GM12878 (cell line): ENCODE measurements around the gene CPEB3. TPM values are rescaled to one million over a fixed set of nuclear protein-coding genes. Genes with fewer than 3 reads are reported as not detected.

Experiments used
- ATAC-seq: fragments of 200-7000 bp; cut with Tn5 transposase; 3 replicates; pipeline ENCODE4 v1.9.1; 2020; ENCODE audit warnings: mild to moderate bottlenecking, moderate library complexity
- BruUV-seq: library from RNA; stranded (reverse); fragments of 400-500 nt; replicated peaks from 2 replicates; lab custom pipeline; 2021; lab: Mats Ljungman, UMichigan
- CTCF ChIA-PET: fragments of 300-600 bp; sonication (Branson Sonifier 250); formaldehyde crosslinking; extraction: SDS; loops from one replicate; lab custom pipeline; 2021; ENCODE audit warnings: inconsistent platforms; lab: Yijun Ruan, JAX
- POLR2A ChIA-PET: fragments of 350-600 bp; formaldehyde crosslinking; extraction: SDS; loops from one replicate; lab custom pipeline; 2021; ENCODE audit warnings: inconsistent platforms; lab: Charles Lee
- RAD21 ChIA-PET: fragments of 300-600 bp; sonication (Branson Sonifier 250); formaldehyde crosslinking; loops from one replicate; lab custom pipeline; 2023; ENCODE audit warnings: antibody characterized with exemption; ENCODE audit not compliant: unreplicated experiment; lab: Charles Lee
- SMC1A ChIA-PET: fragments of 300-600 bp; sonication (Branson Sonifier 250); formaldehyde crosslinking; loops from one replicate; lab custom pipeline; 2023; ENCODE audit not compliant: unreplicated experiment, uncharacterized antibody; lab: Charles Lee
- DNase-seq: peaks from one replicate; pipeline ENCODE4 v3.0.0-alpha.2; 2011; ENCODE audit warnings: low read depth, low spot score
- FAIRE-seq: peaks from 3 replicates; lab custom pipeline; 2011; peaks lifted over from hg19 to GRCh38; lab: Jason Lieb, UNC
- H2AFZ ChIP-seq: 2 replicates; pipeline ENCODE4 v1.6.0; 2011; ENCODE audit warnings: low read depth, low read length, control low read depth; ENCODE audit not compliant: control insufficient read depth
- H3K27ac ChIP-seq: 2 replicates; pipeline ENCODE4 v1.5.1; 2011; ENCODE audit warnings: control low read depth; ENCODE audit not compliant: control insufficient read depth, insufficient read depth
- H3K27me3 ChIP-seq, 2 experiments: replicated peaks in 1 of 2; 2 replicates each; pipeline versions ENCODE4 v1.6.0 to v1.6.1; 2011; ENCODE audit warnings: low read length in 1 of 2; ENCODE audit not compliant: control insufficient read depth in 2 of 2, insufficient read depth in 2 of 2
- H3K36me3 ChIP-seq, 2 experiments: 2 replicates each; pipeline ENCODE4 v1.5.1; 2011; ENCODE audit warnings: low read length in 1 of 2; ENCODE audit not compliant: control insufficient read depth in 2 of 2, insufficient read depth in 2 of 2
- H3K4me1 ChIP-seq: 2 replicates; pipeline ENCODE4 v1.6.1; 2011; ENCODE audit warnings: mild to moderate bottlenecking, low read length, moderate library complexity, mixed read lengths; ENCODE audit not compliant: control insufficient read depth, insufficient read depth
- H3K4me2 ChIP-seq: 2 replicates; pipeline ENCODE4 v1.6.0; 2011; ENCODE audit warnings: control low read depth; ENCODE audit not compliant: control insufficient read depth, insufficient read depth
- H3K4me3 ChIP-seq: fragments of 200-600 bp; sonication (generic); 2 replicates; pipeline ENCODE4 v1.5.1; 2016
- H3K79me2 ChIP-seq: 2 replicates; pipeline ENCODE4 v1.6.0; 2011; ENCODE audit warnings: low read length; ENCODE audit not compliant: control insufficient read depth, insufficient read depth
- H3K9ac ChIP-seq: 2 replicates; pipeline ENCODE4 v1.8.0; 2011; ENCODE audit warnings: low read length, control low read depth, mixed read lengths; ENCODE audit not compliant: control insufficient read depth, insufficient read depth
- H3K9me3 ChIP-seq: replicated peaks from 3 replicates; pipeline ENCODE4 v1.5.1; 2011; ENCODE audit warnings: mild to moderate bottlenecking, low read length; ENCODE audit not compliant: control insufficient read depth, insufficient read depth
- H4K20me1 ChIP-seq: 2 replicates; pipeline ENCODE4 v1.6.0; 2011; ENCODE audit not compliant: control insufficient read depth, insufficient read depth
- CHD4 ChIP-seq: fragments of 200-600 bp; sonication (generic); IDR thresholded peaks from 2 replicates; pipeline ENCODE4 v1.6.1; 2016; ENCODE audit warnings: mild to moderate bottlenecking
- RAD21 ChIP-seq: IDR thresholded peaks from 2 replicates; pipeline ENCODE4 v1.6.1; 2011; ENCODE audit warnings: mild to moderate bottlenecking, low read depth, low read length, moderate library complexity; ENCODE audit not compliant: insufficient read depth
- RB1 ChIP-seq: fragments of 450-650 bp; formaldehyde crosslinking; IDR thresholded peaks from 2 replicates; pipeline ENCODE4 v1.6.1; 2017; ENCODE audit warnings: mild to moderate bottlenecking, borderline replicate concordance
- SPI1 ChIP-seq: IDR thresholded peaks from 2 replicates; pipeline ENCODE4 v1.6.1; 2011; ENCODE audit warnings: low read depth, mild to moderate bottlenecking, low read length, moderate library complexity, borderline replicate concordance; ENCODE audit not compliant: insufficient read depth
- whole genome bisulfite sequencing: methylation state at CpG from one replicate; pipeline ENCODE4 v1.1.6; 2016; ENCODE audit warnings: low lambda C conversion rate; ENCODE audit not compliant: insufficient replicate concordance, insufficient coverage; ENCODE audit errors: missing lambda C conversion rate; 5-methylcytosine and 5-hydroxymethylcytosine counted together
- in situ Hi-C: fragments of 300-500 bp; cut with MboI; formaldehyde crosslinking; loops from 9 replicates; pipeline ENCODE4 v1.14.3; 2018; ENCODE audit warnings: mixed read lengths
- intact Hi-C: fragments of 100-400 bp; cut with micrococcal nuclease; formaldehyde crosslinking; loops from one replicate; pipeline ENCODE4 v1.14.2; 2022; ENCODE audit not compliant: unreplicated experiment
- polyA plus RNA-seq, 11 experiments: library from polyadenylated mRNA; depleted of rRNA in 4 of 11; unstranded in 6 of 11; stranded (reverse) in 5 of 11; fragments of >200 nt; fragmentation: Nextera tagmentation in 4 of 11; fragmentation: Illumina TruSeq in 1 of 11; extraction: Ambion mirVana in 4 of 11; extraction: Trizol in 1 of 11; gene quantifications; 1 replicate in 1 of 11; 2 replicates in 10 of 11; pipeline versions ENCODE4 v1.2.1 to v1.2.3, GENCODE V29; 2011 to 2016; ENCODE audit warnings: inconsistent platforms in 2 of 11, missing spikeins in 2 of 11, low read depth in 1 of 11
- total RNA-seq, 4 experiments: library from RNA; depleted of rRNA in 3 of 4; stranded (reverse); fragments of >200 nt in 3 of 4; fragmentation: Illumina TruSeq in 1 of 4; extraction: Trizol in 1 of 4; gene quantifications; 2 replicates each; pipeline versions ENCODE4 v1.2.1 to v1.2.3, GENCODE V29; 2013 to 2021
- TF ChIP-seq, protein P1 (sequence below), 3 experiments: IDR thresholded peaks in 2 of 3; conservative IDR thresholded peaks in 1 of 3; 2 replicates each; pipeline ENCODE4 v1.5.1; 2011; ENCODE audit warnings: low read depth in 3 of 3, low read length in 3 of 3, mild to moderate bottlenecking in 3 of 3, control low read depth in 2 of 3, moderate library complexity in 2 of 3, inconsistent platforms in 1 of 3, mixed read lengths in 1 of 3; ENCODE audit not compliant: control insufficient read depth in 2 of 3, insufficient read depth in 1 of 3; ENCODE audit errors: extremely low read depth in 1 of 3

Gene CPEB3
- total and polyA plus RNA-seq, 10 of the 15 experiments (the other 5 are each of a cell fraction or from before 2014, with no cell fraction given): 0.50 to 2.3 (median 1.2) TPM

DNA sequence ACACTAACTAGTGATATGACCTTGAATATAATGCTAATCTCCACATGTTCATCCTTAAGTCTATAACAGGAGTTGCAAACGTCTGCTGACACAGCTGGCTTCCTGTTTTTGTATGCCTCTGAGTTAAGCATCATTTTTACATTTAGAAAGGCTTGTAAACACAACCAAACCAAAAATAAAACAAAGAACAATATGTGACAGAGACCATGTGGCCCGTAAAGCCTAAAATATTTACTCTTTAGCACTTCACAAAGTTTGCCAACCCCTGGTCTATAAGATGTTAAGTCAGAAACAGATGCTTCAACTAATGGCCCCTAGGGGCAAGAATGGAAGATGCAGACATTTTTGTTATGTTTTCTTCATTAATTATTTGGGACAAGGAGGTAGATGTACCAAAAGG is 109.3 kb downstream of the CPEB3 start:
- WGBS: 2% methylated on average over 2 of the region's 2 CpGs
- no peaks in the 10 kb centered on the region for H3K4me1 ChIP-seq
- no peak overlapping the region for H3K4me3 ChIP-seq
- in situ Hi-C loops: no loop called here
- H3K9me3 ChIP-seq: no peaks in the 10 kb centered on the region
- H3K4me2 ChIP-seq: no peak overlapping the region
- no TSS peak for BruUV-seq
- TF ChIP-seq RAD21 (0 out of 2 replicates have a peak, but pooled peaks have one; percentile 15), RB1 (no peak), CHD4 (no peak), SPI1 (peak; percentile 64)
- TF ChIP-seq, protein P1, sequence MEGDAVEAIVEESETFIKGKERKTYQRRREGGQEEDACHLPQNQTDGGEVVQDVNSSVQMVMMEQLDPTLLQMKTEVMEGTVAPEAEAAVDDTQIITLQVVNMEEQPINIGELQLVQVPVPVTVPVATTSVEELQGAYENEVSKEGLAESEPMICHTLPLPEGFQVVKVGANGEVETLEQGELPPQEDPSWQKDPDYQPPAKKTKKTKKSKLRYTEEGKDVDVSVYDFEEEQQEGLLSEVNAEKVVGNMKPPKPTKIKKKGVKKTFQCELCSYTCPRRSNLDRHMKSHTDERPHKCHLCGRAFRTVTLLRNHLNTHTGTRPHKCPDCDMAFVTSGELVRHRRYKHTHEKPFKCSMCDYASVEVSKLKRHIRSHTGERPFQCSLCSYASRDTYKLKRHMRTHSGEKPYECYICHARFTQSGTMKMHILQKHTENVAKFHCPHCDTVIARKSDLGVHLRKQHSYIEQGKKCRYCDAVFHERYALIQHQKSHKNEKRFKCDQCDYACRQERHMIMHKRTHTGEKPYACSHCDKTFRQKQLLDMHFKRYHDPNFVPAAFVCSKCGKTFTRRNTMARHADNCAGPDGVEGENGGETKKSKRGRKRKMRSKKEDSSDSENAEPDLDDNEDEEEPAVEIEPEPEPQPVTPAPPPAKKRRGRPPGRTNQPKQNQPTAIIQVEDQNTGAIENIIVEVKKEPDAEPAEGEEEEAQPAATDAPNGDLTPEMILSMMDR (IDR thresholded peaks at IDR 0.05 in 2 of 3, conservative IDR thresholded peaks at IDR 0.05 in 1 of 3; ENCODE audit: control insufficient read depth in 2 of 3, extremely low read depth in 1 of 3, insufficient read depth in 1 of 3, low read depth in 3 of 3, low read length in 3 of 3): peak in 2 of 3 experiments; percentile 6 to 15; a peak in 1 of 6 replicates
- POLR2A ChIA-PET: interaction anchor here (0.7 to 1.2 kb wide), 2 partner anchors 10 to 559 kb away, joined by 3 read pairs; no protein-coding TSS in a partner anchor
- intact Hi-C loops: loop anchor here (10.0 kb wide), 1 partner anchor 253 kb away; no protein-coding TSS in a partner anchor
- SMC1A ChIA-PET: interaction anchor here (0.6 to 2.5 kb wide), 5 partner anchors 22 to 94 kb away, joined by 3 to 11 read pairs (median 6); no protein-coding TSS in a partner anchor
- no peak overlapping the region for H3K9ac ChIP-seq
- CTCF ChIA-PET: interaction anchor here (0.6 to 1.1 kb wide), 6 partner anchors 11 to 489 kb away, joined by 3 to 5 read pairs (median 3); no protein-coding TSS in a partner anchor
- FAIRE-seq (peak; percentile 44), DNase-seq (no peak), ATAC-seq (peak; percentile 72)
- no peaks in the 10 kb centered on the region for H3K79me2 ChIP-seq
- no peaks in the 10 kb centered on the region for H3K36me3 ChIP-seq
- RAD21 ChIA-PET: interaction anchor here (0.6 to 1.2 kb wide), 4 partner anchors 57 to 445 kb away, joined by 3 to 5 read pairs (median 4); no protein-coding TSS in a partner anchor
- H3K27ac ChIP-seq: no peak overlapping the region
- H2AFZ ChIP-seq: peak overlapping the region; percentile 29; the same call in 1 of the 2 replicates
- H4K20me1 ChIP-seq: no peaks in the 10 kb centered on the region
- no peaks in the 10 kb centered on the region for H3K27me3 ChIP-seq
